ENCODE measurements around the gene DAZAP1.
A peak's percentile ranks its signal among the peaks of the same experiment; 100 is the strongest.

The DAZAP1 gene

GRCh38 chr19:1412323-1412923 is 5.0 kb downstream of the DAZAP1 start:
- no peak for DNase-seq (ENCODE audit: low read depth)
- no peak for TF ChIP-seq CTCF (conservative IDR thresholded peaks at IDR 0.05; ENCODE audit: control insufficient read depth, insufficient read depth, low read depth, low read length)
- H3K4me3 ChIP-seq (ENCODE audit: control insufficient read depth, low read depth, low read length) = no peak overlapping the region

GRCh38 chr19:1412995-1413800 is 5.8 kb downstream of the DAZAP1 start:
- no peak overlapping the region for H3K4me3 ChIP-seq (ENCODE audit: control insufficient read depth, low read depth, low read length)
- no peak for DNase-seq (ENCODE audit: low read depth)
- TF ChIP-seq CTCF (conservative IDR thresholded peaks at IDR 0.05; ENCODE audit: control insufficient read depth, insufficient read depth, low read depth, low read length) = no peak

GRCh38 chr19:1416014-1416841 is 8.8 kb downstream of the DAZAP1 start:
- peak; percentile 81 for DNase-seq (ENCODE audit: low read depth)
- no peak overlapping the region for H3K4me3 ChIP-seq (ENCODE audit: control insufficient read depth, low read depth, low read length)
- no peak for TF ChIP-seq CTCF (conservative IDR thresholded peaks at IDR 0.05; ENCODE audit: control insufficient read depth, insufficient read depth, low read depth, low read length)

- TF ChIP-seq CTCF (conservative IDR thresholded peaks at IDR 0.05; ENCODE audit: control insufficient read depth, insufficient read depth, low read depth, low read length) = no peak
- H3K4me3 ChIP-seq (ENCODE audit: control insufficient read depth, low read depth, low read length) = no peak overlapping the region
- peak; percentile 99 for DNase-seq (ENCODE audit: low read depth)
These were observed 9.8 kb downstream of the DAZAP1 start for GRCh38 chr19:1417145-1417544.

- H3K4me3 ChIP-seq (ENCODE audit: control insufficient read depth, low read depth, low read length) = peak overlapping the region; percentile 3
- TF ChIP-seq CTCF (conservative IDR thresholded peaks at IDR 0.05; ENCODE audit: control insufficient read depth, insufficient read depth, low read depth, low read length) = no peak
- DNase-seq (ENCODE audit: low read depth) = peak; percentile 35
These were observed 10.5 kb downstream of the DAZAP1 start for GRCh38 chr19:1417681-1418495.

GRCh38 chr19:1418496-1418775 is 11.1 kb downstream of the DAZAP1 start:
- H3K4me3 ChIP-seq (ENCODE audit: control insufficient read depth, low read depth, low read length) = no peak overlapping the region

More at GRCh38 chr19:1418496-1418775, 11.1 kb downstream of the DAZAP1 start:
- DNase-seq (ENCODE audit: low read depth) = no peak
- TF ChIP-seq CTCF (conservative IDR thresholded peaks at IDR 0.05; ENCODE audit: control insufficient read depth, insufficient read depth, low read depth, low read length) = no peak

Data from fibroblast of mammary gland (primary cell).